Astrocyte of the spinal cord (primary cell): ENCODE data around the gene COL23A1.

Experiments
- DNase-seq: peaks from one replicate; pipeline ENCODE4 v3.0.0; 2011; ENCODE audit warnings: low read depth, low spot score
- H3K4me3 ChIP-seq: 2 replicates; pipeline ENCODE4 v1.5.1; 2011; ENCODE audit warnings: low read depth, mild to moderate bottlenecking, low read length, moderate library complexity
- in situ Hi-C: cut with HindIII; loops from 2 replicates; pipeline ENCODE4 v1.10.0; 2017; ENCODE audit warnings: low sequenced_read_pairs
- TF ChIP-seq, protein P1 (sequence below): IDR thresholded peaks from 2 replicates; pipeline ENCODE4 v1.5.1; 2012; ENCODE audit warnings: low read depth, mild to moderate bottlenecking, low read length, inconsistent platforms

The COL23A1 gene

GRCh38 chr5:178419651-178420050 is 170.5 kb downstream of the COL23A1 start:
- DNase-seq, result no peak
- in situ Hi-C loops, result no loop called here
- TF ChIP-seq, protein P1, sequence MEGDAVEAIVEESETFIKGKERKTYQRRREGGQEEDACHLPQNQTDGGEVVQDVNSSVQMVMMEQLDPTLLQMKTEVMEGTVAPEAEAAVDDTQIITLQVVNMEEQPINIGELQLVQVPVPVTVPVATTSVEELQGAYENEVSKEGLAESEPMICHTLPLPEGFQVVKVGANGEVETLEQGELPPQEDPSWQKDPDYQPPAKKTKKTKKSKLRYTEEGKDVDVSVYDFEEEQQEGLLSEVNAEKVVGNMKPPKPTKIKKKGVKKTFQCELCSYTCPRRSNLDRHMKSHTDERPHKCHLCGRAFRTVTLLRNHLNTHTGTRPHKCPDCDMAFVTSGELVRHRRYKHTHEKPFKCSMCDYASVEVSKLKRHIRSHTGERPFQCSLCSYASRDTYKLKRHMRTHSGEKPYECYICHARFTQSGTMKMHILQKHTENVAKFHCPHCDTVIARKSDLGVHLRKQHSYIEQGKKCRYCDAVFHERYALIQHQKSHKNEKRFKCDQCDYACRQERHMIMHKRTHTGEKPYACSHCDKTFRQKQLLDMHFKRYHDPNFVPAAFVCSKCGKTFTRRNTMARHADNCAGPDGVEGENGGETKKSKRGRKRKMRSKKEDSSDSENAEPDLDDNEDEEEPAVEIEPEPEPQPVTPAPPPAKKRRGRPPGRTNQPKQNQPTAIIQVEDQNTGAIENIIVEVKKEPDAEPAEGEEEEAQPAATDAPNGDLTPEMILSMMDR, result no peak
- no peak overlapping the region for H3K4me3 ChIP-seq

DNA sequence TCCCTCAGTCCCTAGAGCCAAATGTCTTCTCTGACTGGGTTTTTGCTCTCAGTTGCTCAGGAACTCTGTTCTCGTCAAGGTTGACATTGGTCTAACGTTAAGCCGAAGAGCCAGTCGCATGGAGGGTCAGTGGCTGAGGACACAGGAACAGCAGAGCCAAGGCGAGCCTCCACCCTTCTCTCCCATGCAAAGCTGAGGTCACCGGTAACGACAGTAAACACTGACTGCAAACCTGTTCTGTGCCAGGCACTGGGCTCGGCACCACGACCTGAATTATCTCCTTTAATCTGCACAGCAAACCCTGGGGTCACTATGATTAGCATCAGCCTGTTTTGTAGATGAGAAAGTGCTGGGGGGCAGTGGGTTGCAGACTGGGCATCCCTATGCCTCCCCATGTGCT is 171.0 kb downstream of the COL23A1 start:
- no peak for DNase-seq
- in situ Hi-C loops, result no loop called here
- TF ChIP-seq, protein P1, result no peak
- no peak overlapping the region for H3K4me3 ChIP-seq

DNA sequence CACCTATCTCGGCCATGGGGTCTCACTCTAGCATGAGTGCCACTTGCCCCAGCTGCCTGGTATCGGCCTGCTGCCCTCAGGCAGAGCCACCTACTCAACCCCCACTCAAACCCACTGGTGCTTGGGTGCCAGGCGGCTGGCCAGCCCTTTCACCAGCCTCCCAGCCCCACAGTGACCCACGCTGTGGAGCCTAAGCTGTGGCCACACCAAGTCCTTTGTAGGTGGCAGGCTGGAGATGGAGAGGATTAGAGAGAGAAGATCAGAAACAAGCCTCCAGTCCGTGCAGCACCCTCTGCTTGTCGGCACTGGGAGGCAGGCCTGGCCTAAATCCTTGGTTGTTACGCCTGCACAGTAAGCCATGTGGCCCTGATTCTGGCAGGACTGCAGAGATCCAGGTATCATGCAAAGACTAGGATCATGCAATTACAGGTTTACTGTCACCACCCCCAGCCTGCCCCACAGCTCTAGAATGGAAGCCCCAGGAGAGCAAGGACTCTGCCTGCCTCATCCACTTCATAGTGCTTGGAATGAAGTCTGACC is 171.7 kb downstream of the COL23A1 start:
- no peak for DNase-seq

DNA sequence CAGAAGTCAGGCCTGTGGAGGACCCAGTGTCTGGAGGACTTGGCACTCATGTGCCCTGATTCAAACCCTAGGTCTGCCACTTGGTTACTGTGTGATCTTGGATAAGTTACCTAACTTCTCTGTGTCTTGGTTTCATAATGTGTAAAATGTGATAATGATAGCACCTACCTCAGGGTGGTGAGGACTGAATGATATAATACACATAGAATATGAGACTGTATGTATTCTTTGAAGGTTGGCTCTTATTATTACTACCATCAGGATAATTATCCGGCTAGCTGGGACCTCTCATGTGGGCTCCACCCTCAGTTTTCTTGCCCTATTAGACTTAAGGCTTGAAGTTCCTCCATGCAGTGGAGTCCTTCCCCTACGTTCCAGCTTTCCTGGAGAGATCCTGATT is 172.2 kb downstream of the COL23A1 start:
- in situ Hi-C loops, result no loop called here
- TF ChIP-seq, protein P1, result no peak
- no peak overlapping the region for H3K4me3 ChIP-seq
- no peak for DNase-seq

More for the DNA sequence above, 171.7 kb downstream of the COL23A1 start:
- no peak overlapping the region for H3K4me3 ChIP-seq
- TF ChIP-seq, protein P1, result no peak
- in situ Hi-C loops, result no loop called here

DNA sequence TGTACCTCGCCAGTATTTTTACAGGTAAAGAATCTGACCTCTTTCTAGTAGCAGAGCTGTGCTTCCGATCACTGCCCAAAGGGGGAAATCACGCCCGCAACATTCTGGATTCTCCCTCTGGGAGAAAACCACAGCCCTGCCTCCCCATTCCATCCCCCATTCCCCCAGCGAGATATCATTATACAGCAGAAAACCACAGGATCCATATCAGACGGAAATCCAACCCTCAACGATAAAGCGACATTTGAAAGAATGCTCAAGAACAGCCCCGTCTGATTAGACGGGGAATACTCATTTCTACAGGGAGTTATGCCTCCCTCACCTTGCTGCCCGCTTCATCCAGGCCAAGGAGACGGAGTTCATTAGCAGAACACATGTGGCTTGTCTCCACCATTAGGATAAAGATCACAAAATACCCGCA is 172.8 kb downstream of the COL23A1 start:
- in situ Hi-C loops, result no loop called here
- TF ChIP-seq, protein P1, result no peak
- H3K4me3 ChIP-seq, result no peak overlapping the region
- DNase-seq, result no peak

DNA sequence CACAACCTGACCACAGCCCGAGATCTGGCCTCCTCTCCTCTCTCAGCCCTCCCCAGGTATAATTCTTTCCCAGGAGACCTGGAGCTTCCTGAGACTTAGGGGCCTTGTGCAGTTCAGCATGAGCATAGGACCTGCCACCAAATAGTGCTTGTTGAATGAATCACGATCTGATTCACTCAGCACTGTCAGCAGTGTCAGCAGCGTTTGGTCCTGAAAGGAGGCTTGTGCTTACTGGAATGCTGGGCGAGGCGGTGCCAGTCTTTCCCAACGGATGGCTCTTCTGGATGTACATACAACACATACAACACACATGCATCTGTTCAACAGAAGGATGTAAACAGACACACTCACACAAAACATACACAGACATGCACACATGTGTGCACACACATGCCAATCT is 173.3 kb downstream of the COL23A1 start:
- in situ Hi-C loops, result no loop called here
- DNase-seq, result no peak
- TF ChIP-seq, protein P1, result no peak
- no peak overlapping the region for H3K4me3 ChIP-seq
